ENCODE measurements around the gene C10orf62. TPM values are rescaled to one million over a fixed set of nuclear protein-coding genes. Genes with fewer than 3 reads are reported as not detected.

Gene C10orf62
- total and polyA plus RNA-seq, 2 experiments from 2014 or later = not detected

DNA sequence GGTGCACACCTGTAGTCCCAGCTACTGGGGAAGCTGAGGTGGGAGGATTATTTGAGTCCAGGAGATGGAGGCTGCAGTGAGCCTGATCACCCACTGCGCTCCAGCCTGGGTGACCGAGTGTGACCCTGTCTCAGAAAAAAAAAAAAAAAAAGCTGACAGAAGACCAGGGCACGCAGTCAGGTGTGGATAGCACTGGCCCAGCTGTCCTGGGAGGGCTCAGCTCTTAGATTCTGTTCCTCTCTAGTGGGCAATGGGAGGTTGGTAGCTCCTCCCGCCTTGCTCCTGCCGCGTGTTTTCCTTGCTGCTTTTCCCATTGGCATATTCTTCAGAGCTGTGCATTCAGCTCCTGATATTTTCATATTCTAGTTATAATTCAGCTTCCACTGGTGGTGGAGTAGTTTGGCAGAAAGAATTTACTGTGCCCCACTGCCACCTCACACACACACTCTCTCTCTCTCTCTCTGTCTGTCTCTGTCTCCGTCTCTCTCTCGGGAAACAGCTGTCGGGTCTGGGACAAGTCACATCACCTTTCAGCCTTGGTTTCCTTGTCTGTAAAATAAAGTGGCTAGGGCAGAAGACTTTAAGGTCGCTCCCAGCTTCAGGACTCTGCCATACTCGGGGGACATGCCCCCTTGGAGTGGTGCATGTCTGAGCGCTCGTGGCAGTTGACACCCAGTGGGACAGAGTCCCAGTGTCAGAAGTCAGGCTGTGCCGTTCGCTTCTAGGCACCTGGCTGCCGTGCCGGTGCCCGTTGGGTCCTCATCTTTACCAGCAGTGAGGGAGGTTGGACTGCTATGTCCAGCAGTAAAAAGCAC is 42.9 kb upstream of the C10orf62 start:
- no peaks in the 10 kb centered on the region for H4K20me1 ChIP-seq (replicated peaks; ENCODE audit: insufficient read depth)
- ATAC-seq (no peak), DNase-seq (ENCODE audit: low spot score) (no peak)
- no peak for TF ChIP-seq CREB1 (CRISPR knock-in tag; IDR thresholded peaks at IDR 0.05; ENCODE audit: low read depth)
- no peak for TF ChIP-seq STAT1 (IDR thresholded peaks at IDR 0.05; ENCODE audit: unreplicated experiment)
- no peak for TF ChIP-seq ZNF114 (CRISPR knock-in tag; IDR thresholded peaks at IDR 0.05)
- no peak for TF ChIP-seq NANOG (IDR thresholded peaks at IDR 0.05; ENCODE audit: borderline replicate concordance)
- TF ChIP-seq, protein P1, sequence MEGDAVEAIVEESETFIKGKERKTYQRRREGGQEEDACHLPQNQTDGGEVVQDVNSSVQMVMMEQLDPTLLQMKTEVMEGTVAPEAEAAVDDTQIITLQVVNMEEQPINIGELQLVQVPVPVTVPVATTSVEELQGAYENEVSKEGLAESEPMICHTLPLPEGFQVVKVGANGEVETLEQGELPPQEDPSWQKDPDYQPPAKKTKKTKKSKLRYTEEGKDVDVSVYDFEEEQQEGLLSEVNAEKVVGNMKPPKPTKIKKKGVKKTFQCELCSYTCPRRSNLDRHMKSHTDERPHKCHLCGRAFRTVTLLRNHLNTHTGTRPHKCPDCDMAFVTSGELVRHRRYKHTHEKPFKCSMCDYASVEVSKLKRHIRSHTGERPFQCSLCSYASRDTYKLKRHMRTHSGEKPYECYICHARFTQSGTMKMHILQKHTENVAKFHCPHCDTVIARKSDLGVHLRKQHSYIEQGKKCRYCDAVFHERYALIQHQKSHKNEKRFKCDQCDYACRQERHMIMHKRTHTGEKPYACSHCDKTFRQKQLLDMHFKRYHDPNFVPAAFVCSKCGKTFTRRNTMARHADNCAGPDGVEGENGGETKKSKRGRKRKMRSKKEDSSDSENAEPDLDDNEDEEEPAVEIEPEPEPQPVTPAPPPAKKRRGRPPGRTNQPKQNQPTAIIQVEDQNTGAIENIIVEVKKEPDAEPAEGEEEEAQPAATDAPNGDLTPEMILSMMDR (conservative IDR thresholded peaks at IDR 0.05; ENCODE audit: low read depth in 2 of 2) = no peak
- TF ChIP-seq, protein P2, sequence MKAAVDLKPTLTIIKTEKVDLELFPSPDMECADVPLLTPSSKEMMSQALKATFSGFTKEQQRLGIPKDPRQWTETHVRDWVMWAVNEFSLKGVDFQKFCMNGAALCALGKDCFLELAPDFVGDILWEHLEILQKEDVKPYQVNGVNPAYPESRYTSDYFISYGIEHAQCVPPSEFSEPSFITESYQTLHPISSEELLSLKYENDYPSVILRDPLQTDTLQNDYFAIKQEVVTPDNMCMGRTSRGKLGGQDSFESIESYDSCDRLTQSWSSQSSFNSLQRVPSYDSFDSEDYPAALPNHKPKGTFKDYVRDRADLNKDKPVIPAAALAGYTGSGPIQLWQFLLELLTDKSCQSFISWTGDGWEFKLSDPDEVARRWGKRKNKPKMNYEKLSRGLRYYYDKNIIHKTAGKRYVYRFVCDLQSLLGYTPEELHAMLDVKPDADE (IDR thresholded peaks at IDR 0.05) = no peak
- Mint-ChIP-seq H3K4me1 (peaks cover 44% of the 10 kb centered on the region), H3K27ac (no peak overlapping the region), H3K27me3 (ENCODE audit: insufficient read depth, low read depth, poor library complexity) (peaks cover 11% of the 10 kb centered on the region), H3K4me3 (no peak overlapping the region), H3K9me3 (no peaks in the 10 kb centered on the region; the same call in 2 of the 3 replicates), H3K36me3 (ENCODE audit: low read depth) (no peaks in the 10 kb centered on the region)
- H3F3A ChIP-seq (replicated peaks; ENCODE audit: low read depth) = 0 out of 2 replicates have a peak, but pooled peaks cover 3% of the 10 kb centered on the region
- no peak overlapping the region for H3K4me3 ChIP-seq
- H3K4me1 ChIP-seq (ENCODE audit: insufficient read depth) = peaks cover 16% of the 10 kb centered on the region
- H2AFZ ChIP-seq = no peak overlapping the region
- no peaks in the 10 kb centered on the region for H3K27me3 ChIP-seq (ENCODE audit: insufficient read depth)
- H3K79me2 ChIP-seq (replicated peaks; ENCODE audit: insufficient read depth) = no peaks in the 10 kb centered on the region; the same call in none of the 2 replicates
- H3K27ac ChIP-seq (ENCODE audit: low read depth) = no peak overlapping the region
- no peaks in the 10 kb centered on the region for H3K9me2 ChIP-seq (ENCODE audit: insufficient read depth)
- no peaks in the 10 kb centered on the region for H3K36me3 ChIP-seq (ENCODE audit: insufficient read depth)
- H3K4me2 ChIP-seq = no peak overlapping the region

DNA sequence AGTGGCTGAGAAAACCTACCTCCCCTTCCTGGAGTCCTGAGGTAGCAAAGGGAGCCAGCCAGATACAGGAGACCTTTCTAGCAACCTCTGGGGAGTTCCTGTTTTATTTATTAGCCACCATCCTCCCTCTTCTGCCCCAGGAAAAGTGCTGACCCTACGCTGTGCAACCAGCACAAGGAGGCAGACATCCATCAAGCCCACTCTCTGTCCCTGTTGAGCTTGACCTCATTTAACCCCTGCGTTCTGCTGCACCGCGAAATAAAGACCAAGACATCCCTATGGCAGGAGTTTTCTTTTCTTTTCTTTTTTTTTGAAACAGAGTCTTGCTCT is 42.3 kb upstream of the C10orf62 start:
- Histone ChIP-seq H3K79me2 (replicated peaks; ENCODE audit: insufficient read depth) (no peaks in the 10 kb centered on the region; the same call in none of the 2 replicates), H3K27me3 (ENCODE audit: insufficient read depth) (no peaks in the 10 kb centered on the region), H3K9me2 (ENCODE audit: insufficient read depth) (no peaks in the 10 kb centered on the region), H4K20me1 (replicated peaks; ENCODE audit: insufficient read depth) (no peaks in the 10 kb centered on the region), H3K36me3 (ENCODE audit: insufficient read depth) (no peaks in the 10 kb centered on the region), H3K4me2 (no peak overlapping the region), H3K4me3 (no peak overlapping the region), H2AFZ (no peak overlapping the region), H3K4me1 (ENCODE audit: insufficient read depth) (peaks cover 16% of the 10 kb centered on the region), H3F3A (replicated peaks; ENCODE audit: low read depth) (0 out of 2 replicates have a peak, but pooled peaks cover 3% of the 10 kb centered on the region), H3K27ac (ENCODE audit: low read depth) (no peak overlapping the region)
- Mint-ChIP-seq H3K4me1 (peaks cover 39% of the 10 kb centered on the region), H3K36me3 (ENCODE audit: low read depth) (no peaks in the 10 kb centered on the region), H3K4me3 (no peak overlapping the region), H3K9me3 (no peaks in the 10 kb centered on the region), H3K27me3 (ENCODE audit: insufficient read depth, low read depth, poor library complexity) (peaks cover 10% of the 10 kb centered on the region), H3K27ac (no peak overlapping the region)
- ATAC-seq (no peak), DNase-seq (ENCODE audit: low spot score) (no peak)
- TF ChIP-seq EZH2phosphoT487 (IDR thresholded peaks at IDR 0.05; ENCODE audit: unreplicated experiment) = no peak
- no peak for TF ChIP-seq STAT1 (IDR thresholded peaks at IDR 0.05; ENCODE audit: unreplicated experiment)
- TF ChIP-seq, protein P1 (conservative IDR thresholded peaks at IDR 0.05; ENCODE audit: low read depth in 2 of 2) = no peak
- TF ChIP-seq, protein P3, sequence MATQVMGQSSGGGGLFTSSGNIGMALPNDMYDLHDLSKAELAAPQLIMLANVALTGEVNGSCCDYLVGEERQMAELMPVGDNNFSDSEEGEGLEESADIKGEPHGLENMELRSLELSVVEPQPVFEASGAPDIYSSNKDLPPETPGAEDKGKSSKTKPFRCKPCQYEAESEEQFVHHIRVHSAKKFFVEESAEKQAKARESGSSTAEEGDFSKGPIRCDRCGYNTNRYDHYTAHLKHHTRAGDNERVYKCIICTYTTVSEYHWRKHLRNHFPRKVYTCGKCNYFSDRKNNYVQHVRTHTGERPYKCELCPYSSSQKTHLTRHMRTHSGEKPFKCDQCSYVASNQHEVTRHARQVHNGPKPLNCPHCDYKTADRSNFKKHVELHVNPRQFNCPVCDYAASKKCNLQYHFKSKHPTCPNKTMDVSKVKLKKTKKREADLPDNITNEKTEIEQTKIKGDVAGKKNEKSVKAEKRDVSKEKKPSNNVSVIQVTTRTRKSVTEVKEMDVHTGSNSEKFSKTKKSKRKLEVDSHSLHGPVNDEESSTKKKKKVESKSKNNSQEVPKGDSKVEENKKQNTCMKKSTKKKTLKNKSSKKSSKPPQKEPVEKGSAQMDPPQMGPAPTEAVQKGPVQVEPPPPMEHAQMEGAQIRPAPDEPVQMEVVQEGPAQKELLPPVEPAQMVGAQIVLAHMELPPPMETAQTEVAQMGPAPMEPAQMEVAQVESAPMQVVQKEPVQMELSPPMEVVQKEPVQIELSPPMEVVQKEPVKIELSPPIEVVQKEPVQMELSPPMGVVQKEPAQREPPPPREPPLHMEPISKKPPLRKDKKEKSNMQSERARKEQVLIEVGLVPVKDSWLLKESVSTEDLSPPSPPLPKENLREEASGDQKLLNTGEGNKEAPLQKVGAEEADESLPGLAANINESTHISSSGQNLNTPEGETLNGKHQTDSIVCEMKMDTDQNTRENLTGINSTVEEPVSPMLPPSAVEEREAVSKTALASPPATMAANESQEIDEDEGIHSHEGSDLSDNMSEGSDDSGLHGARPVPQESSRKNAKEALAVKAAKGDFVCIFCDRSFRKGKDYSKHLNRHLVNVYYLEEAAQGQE (IDR thresholded peaks at IDR 0.05; ENCODE audit: unreplicated experiment) = no peak
- TF ChIP-seq CREB1 (CRISPR knock-in tag; IDR thresholded peaks at IDR 0.05; ENCODE audit: low read depth) = no peak
- TF ChIP-seq ZNF114 (CRISPR knock-in tag; IDR thresholded peaks at IDR 0.05) = no peak
- no peak for TF ChIP-seq NANOG (IDR thresholded peaks at IDR 0.05; ENCODE audit: borderline replicate concordance)
- TF ChIP-seq ZNF331 (CRISPR knock-in tag; IDR thresholded peaks at IDR 0.05; ENCODE audit: low read depth) = no peak
